Panc1 (cell line): ENCODE data around the gene ACOX3. TPM values are rescaled to one million over a fixed set of nuclear protein-coding genes. Genes with fewer than 3 reads are reported as not detected.

Experiments
- ATAC-seq: fragments of 200-7000 bp; cut with Tn5 transposase; 2 replicates; pipeline ENCODE4 v1.9.1; 2020; ENCODE audit warnings: mild to moderate bottlenecking, moderate library complexity
- BruUV-seq: library from RNA; stranded (reverse); fragments of 400-500 nt; replicated peaks from 2 replicates; lab custom pipeline; 2021; lab: Mats Ljungman, UMichigan
- CTCF ChIA-PET: fragments of 300-600 bp; sonication (Branson Sonifier 250); formaldehyde crosslinking; loops from one replicate; lab custom pipeline; 2022; ENCODE audit warnings: antibody characterized with exemption; lab: Charles Lee
- POLR2A ChIA-PET: fragments of 300-600 bp; sonication (Branson Sonifier 250); formaldehyde crosslinking; loops from one replicate; lab custom pipeline; 2022; ENCODE audit warnings: antibody characterized with exemption; lab: Charles Lee
- DNase-seq: peaks from one replicate; pipeline ENCODE4 v3.0.0-alpha.2; 2010; ENCODE audit warnings: low read depth, low spot score
- H3K27ac ChIP-seq: 2 replicates; pipeline ENCODE4 v1.5.1; 2011; ENCODE audit warnings: mild to moderate bottlenecking, low read length, inconsistent platforms
- H3K27me3 ChIP-seq: fragments of 200-500 bp; sonication (Bioruptor generic); 2 replicates; pipeline ENCODE4 v1.6.0; 2014; ENCODE audit warnings: low read length, inconsistent platforms; ENCODE audit not compliant: control insufficient read depth, insufficient read depth
- H3K36me3 ChIP-seq: fragments of 200-500 bp; sonication (Bioruptor generic); 2 replicates; pipeline ENCODE4 v1.5.1; 2014; ENCODE audit warnings: inconsistent platforms, mild to moderate bottlenecking, low read length, moderate library complexity; ENCODE audit not compliant: control insufficient read depth, insufficient read depth
- H3K4me1 ChIP-seq: 2 replicates; pipeline ENCODE4 v1.5.1; 2011; ENCODE audit warnings: inconsistent platforms, mild to moderate bottlenecking, low read length, moderate library complexity; ENCODE audit not compliant: control insufficient read depth, insufficient read depth
- H3K4me3 ChIP-seq, 2 experiments: 2 replicates each; pipeline ENCODE4 v1.5.1; 2011 to 2012; ENCODE audit warnings: low read depth in 2 of 2, low read length in 2 of 2, mild to moderate bottlenecking in 2 of 2, inconsistent platforms in 1 of 2, moderate library complexity in 1 of 2
- H3K9me3 ChIP-seq: fragments of 200-500 bp; sonication (Bioruptor generic); 2 replicates; pipeline ENCODE4 v1.5.1; 2014; ENCODE audit warnings: low read depth, mild to moderate bottlenecking, inconsistent platforms, low read length, moderate library complexity; ENCODE audit not compliant: control insufficient read depth, insufficient read depth
- CTCF ChIP-seq: fragments of 450-650 bp; IDR thresholded peaks from 2 replicates; pipeline ENCODE4 v1.5.1; 2017; ENCODE audit warnings: mild to moderate bottlenecking
- POLR2AphosphoS5 ChIP-seq: IDR thresholded peaks from 2 replicates; pipeline ENCODE4 v1.6.1; 2012; ENCODE audit warnings: mild to moderate bottlenecking, low read depth, low read length, moderate library complexity
- REST ChIP-seq, 2 experiments: IDR thresholded peaks; 2 replicates each; pipeline ENCODE4 v1.6.1; 2011 to 2012; ENCODE audit warnings: low read depth in 2 of 2, control low read depth in 1 of 2, low read length in 1 of 2, mild to moderate bottlenecking in 1 of 2, moderate library complexity in 1 of 2; ENCODE audit not compliant: insufficient read depth in 1 of 2
- SIN3A ChIP-seq: IDR thresholded peaks from 2 replicates; pipeline ENCODE4 v1.6.1; 2012; ENCODE audit warnings: low read depth, mild to moderate bottlenecking, low read length, moderate library complexity, borderline replicate concordance; ENCODE audit not compliant: insufficient read depth
- TCF7L2 ChIP-seq: IDR thresholded peaks from 2 replicates; pipeline ENCODE4 v1.6.1; 2011; ENCODE audit warnings: mild to moderate bottlenecking, low read depth, low read length, inconsistent platforms
- in situ Hi-C: cut with HindIII; loops from 2 replicates; pipeline ENCODE4 v1.10.0; 2016; ENCODE audit warnings: low sequenced_read_pairs, low pct_unique_long_range_greater_than_20kb
- intact Hi-C: fragments of 100-400 bp; cut with micrococcal nuclease; formaldehyde crosslinking; loops from one replicate; pipeline ENCODE4 v1.10.0; 2022; ENCODE audit not compliant: unreplicated experiment
- total RNA-seq: library from RNA; stranded (reverse); gene quantifications from one replicate; pipeline ENCODE4 v1.2.1, GENCODE V29; 2021; ENCODE audit not compliant: unreplicated experiment

Gene ACOX3
- total RNA-seq, 1 experiment from 2014 or later: 15.4 TPM

DNA sequence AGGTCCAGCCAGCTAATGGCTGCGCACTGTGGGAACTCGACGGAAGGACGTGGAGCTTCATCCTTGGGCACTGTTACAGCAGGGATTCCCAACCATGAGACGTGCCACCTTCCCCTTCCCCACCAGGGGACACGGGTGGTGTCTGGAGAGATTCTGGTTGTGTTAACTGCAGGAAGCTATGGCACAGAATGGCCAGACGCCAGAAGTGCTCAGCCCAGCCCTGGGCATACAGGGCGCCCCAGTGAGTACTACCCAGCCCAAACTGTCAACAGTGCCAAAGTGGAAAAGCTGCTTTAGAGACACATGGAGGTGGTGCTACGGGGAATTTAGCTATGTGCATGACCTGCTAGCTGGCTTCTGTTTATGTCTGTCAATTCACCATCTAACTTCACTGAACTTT lies 32.8 kb downstream of the ACOX3 start:
- DNase-seq (no peak), ATAC-seq (no peak)
- no peaks in the 10 kb centered on the region for H3K27me3 ChIP-seq
- no peaks in the 10 kb centered on the region for H3K9me3 ChIP-seq
- intact Hi-C loops (loop anchor here (10.0 kb wide), 1 partner anchor 233 kb away; no protein-coding TSS in a partner anchor), in situ Hi-C loops (no loop called here)
- H3K27ac ChIP-seq: no peak overlapping the region
- H3K4me1 ChIP-seq: no peaks in the 10 kb centered on the region
- H3K36me3 ChIP-seq: no peaks in the 10 kb centered on the region
- ChIA-PET POLR2A (no interaction called here), CTCF (interaction anchor here (0.5 kb wide), 2 partner anchors 187 to 428 kb away, joined by 3 to 4 read pairs; no protein-coding TSS in a partner anchor)
- TSS peak; percentile 54 for BruUV-seq
- no peak overlapping the region for H3K4me3 ChIP-seq
- TF ChIP-seq POLR2AphosphoS5 (no peak), SIN3A (no peak), TCF7L2 (no peak), CTCF (no peak), REST (IDR thresholded peaks at IDR 0.05; ENCODE audit: insufficient read depth in 1 of 2, low read depth in 2 of 2, low read length in 1 of 2) (no peak)

DNA sequence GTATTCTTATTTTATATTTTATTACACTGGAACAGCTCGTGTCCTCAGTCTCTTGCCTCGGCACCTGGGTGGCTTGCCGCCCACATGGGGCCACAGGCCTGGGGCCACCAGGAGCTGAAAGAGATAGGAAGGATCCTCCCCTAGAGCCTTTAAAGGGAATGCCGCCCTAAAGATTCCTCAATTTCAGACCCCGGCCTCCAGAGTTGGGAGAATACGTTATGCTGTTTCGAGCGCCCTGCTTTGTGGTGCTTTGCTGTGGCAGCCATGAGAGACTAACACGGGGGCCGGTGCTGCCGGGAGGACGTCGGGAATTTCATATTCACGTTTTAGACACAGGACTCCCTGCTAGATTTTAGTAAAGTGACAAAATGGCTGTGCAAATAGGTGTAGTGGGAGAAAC lies 33.2 kb downstream of the ACOX3 start:
- Histone ChIP-seq H3K36me3 (no peaks in the 10 kb centered on the region), H3K27me3 (no peaks in the 10 kb centered on the region), H3K27ac (no peak overlapping the region), H3K4me1 (no peaks in the 10 kb centered on the region), H3K9me3 (no peaks in the 10 kb centered on the region), H3K4me3 (no peak overlapping the region)
- no TSS peak for BruUV-seq
- in situ Hi-C loops: no loop called here
- ChIA-PET POLR2A (no interaction called here), CTCF (interaction anchor here (1.2 kb wide), 1 partner anchor 231 kb away, joined by 3 read pairs; no protein-coding TSS in a partner anchor)
- intact Hi-C loops: loop anchor here (10.0 kb wide), 1 partner anchor 233 kb away; no protein-coding TSS in a partner anchor
- no peak for DNase-seq
- TF ChIP-seq SIN3A (no peak), POLR2AphosphoS5 (no peak), CTCF (no peak; the same call in 1 of the 2 replicates), TCF7L2 (no peak), REST (IDR thresholded peaks at IDR 0.05; ENCODE audit: insufficient read depth in 1 of 2, low read depth in 2 of 2, low read length in 1 of 2) (no peak)
- ATAC-seq: no peak
